GM23338 (cell line): ENCODE data around the gene ISG15.

Experiments used
- EZH2 ChIP-seq: fragments of 200-600 bp; sonication (generic); IDR thresholded peaks from one replicate; pipeline ENCODE4 v1.8.0; 2017; ENCODE audit warnings: antibody characterized with exemption, mild to moderate bottlenecking, low read depth; ENCODE audit not compliant: unreplicated experiment
- EZH2phosphoT487 ChIP-seq: fragments of 200-600 bp; sonication (generic); IDR thresholded peaks from one replicate; pipeline ENCODE4 v1.8.1; 2018; ENCODE audit warnings: antibody characterized with exemption; ENCODE audit not compliant: unreplicated experiment
- TF ChIP-seq, protein P1 (sequence below), 2 experiments: fragments of 200-600 bp in 1 of 2; sonication (generic) in 1 of 2; conservative IDR thresholded peaks; 2 replicates each; pipeline versions ENCODE4 v1.5.1 to v1.6.1; 2016 to 2017; ENCODE audit warnings: antibody characterized with exemption in 2 of 2, low read depth in 2 of 2, mild to moderate bottlenecking in 2 of 2, moderate library complexity in 1 of 2

DNA sequence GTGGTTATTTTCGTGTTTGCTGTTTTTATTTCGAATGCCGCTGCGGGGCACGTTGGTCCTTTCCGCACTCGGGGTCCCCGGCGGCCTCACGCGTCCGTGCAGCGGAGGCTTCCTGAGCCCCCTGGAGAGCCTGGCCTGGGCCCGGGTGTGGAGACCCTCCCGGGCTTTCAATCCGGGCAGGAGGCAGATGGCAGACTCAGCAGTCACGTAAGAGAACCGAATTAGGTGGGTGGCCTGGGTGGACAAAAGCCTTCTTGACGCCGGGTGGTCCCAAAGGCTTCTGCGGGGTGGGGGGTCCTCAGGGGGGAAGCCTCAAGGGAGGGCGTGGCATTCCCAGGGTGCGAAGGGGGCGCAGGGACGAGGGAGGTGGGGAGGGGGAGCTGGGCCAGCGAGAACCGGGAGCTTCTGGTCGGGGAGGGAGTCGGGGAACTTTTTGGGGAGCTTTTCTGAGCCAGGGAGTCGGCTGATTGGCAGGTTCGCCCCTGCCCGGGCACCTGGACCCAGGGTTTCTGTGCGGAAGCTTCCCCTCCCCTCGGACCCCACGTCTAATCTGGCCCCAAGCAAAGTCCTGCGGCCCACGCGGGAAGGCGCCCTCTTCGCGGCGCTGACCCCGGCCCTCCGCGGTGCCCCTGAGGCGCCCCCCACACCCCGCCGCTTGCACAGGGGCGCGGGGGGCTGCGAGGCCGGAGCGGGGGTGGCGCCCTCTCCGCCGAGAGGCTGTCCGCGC lies 12.1 kb upstream of the ISG15 start:
- no peak for TF ChIP-seq EZH2phosphoT487
- TF ChIP-seq EZH2 = no peak
- TF ChIP-seq, protein P1, sequence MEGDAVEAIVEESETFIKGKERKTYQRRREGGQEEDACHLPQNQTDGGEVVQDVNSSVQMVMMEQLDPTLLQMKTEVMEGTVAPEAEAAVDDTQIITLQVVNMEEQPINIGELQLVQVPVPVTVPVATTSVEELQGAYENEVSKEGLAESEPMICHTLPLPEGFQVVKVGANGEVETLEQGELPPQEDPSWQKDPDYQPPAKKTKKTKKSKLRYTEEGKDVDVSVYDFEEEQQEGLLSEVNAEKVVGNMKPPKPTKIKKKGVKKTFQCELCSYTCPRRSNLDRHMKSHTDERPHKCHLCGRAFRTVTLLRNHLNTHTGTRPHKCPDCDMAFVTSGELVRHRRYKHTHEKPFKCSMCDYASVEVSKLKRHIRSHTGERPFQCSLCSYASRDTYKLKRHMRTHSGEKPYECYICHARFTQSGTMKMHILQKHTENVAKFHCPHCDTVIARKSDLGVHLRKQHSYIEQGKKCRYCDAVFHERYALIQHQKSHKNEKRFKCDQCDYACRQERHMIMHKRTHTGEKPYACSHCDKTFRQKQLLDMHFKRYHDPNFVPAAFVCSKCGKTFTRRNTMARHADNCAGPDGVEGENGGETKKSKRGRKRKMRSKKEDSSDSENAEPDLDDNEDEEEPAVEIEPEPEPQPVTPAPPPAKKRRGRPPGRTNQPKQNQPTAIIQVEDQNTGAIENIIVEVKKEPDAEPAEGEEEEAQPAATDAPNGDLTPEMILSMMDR (conservative IDR thresholded peaks at IDR 0.05; ENCODE audit: low read depth in 2 of 2) = no peak
